SU-DHL-6 (cell line): Measurements from ENCODE around the gene NFATC1.

Experiments used
- H2AFZ ChIP-seq: fragments of 200-600 bp; sonication (generic); 2 replicates; pipeline ENCODE4 v1.6.1; 2014; ENCODE audit warnings: low read depth, mild to moderate bottlenecking, moderate library complexity, mixed read lengths, antibody characterized with exemption, low read length; ENCODE audit not compliant: severe bottlenecking
- H3F3A ChIP-seq: fragments of 200-600 bp; shearing (Covaris generic); 2 replicates; pipeline ENCODE4 v1.6.0; 2016; ENCODE audit warnings: antibody characterized with exemption, mild to moderate bottlenecking; ENCODE audit not compliant: insufficient read depth
- H3K27ac ChIP-seq: fragments of 200-600 bp; sonication (generic); 2 replicates; pipeline ENCODE4 v1.5.1; 2016; ENCODE audit warnings: low read depth, mild to moderate bottlenecking, low read length, moderate library complexity, mixed read lengths
- H3K27me3 ChIP-seq: fragments of 200-600 bp; sonication (generic), shearing (Covaris generic); 2 replicates; pipeline ENCODE4 v1.6.0; 2014; ENCODE audit warnings: mild to moderate bottlenecking, low read length
- H3K36me3 ChIP-seq: fragments of 200-600 bp; sonication (generic); 2 replicates; pipeline ENCODE4 v1.6.1; 2014; ENCODE audit warnings: mild to moderate bottlenecking, low read length, mixed read lengths
- H3K4me2 ChIP-seq: fragments of 300-600, 200-600 bp; shearing (Covaris generic), sonication (generic); 2 replicates; pipeline ENCODE4 v1.6.0; 2014; ENCODE audit warnings: low read length, low read depth, mild to moderate bottlenecking; ENCODE audit not compliant: poor library complexity, severe bottlenecking
- H3K4me3 ChIP-seq: fragments of 200-600 bp; sonication (generic); 2 replicates; pipeline ENCODE4 v1.5.1; 2014; ENCODE audit warnings: antibody characterized with exemption, low read length, mild to moderate bottlenecking, mixed read lengths; ENCODE audit not compliant: insufficient read depth, poor library complexity, severe bottlenecking
- H3K79me2 ChIP-seq: fragments of 200-600 bp; sonication (generic); 2 replicates; pipeline ENCODE4 v1.6.1; 2014; ENCODE audit warnings: mild to moderate bottlenecking, low read length, moderate library complexity; ENCODE audit not compliant: insufficient read depth
- H3K9ac ChIP-seq: fragments of 200-600 bp; sonication (generic); 2 replicates; pipeline ENCODE4 v1.7.0; 2014; ENCODE audit warnings: mild to moderate bottlenecking, low read length
- H3K9me2 ChIP-seq: fragments of 200-600 bp; sonication (generic); replicated peaks from 2 replicates; pipeline ENCODE4 v1.6.1; 2014; ENCODE audit warnings: low read length; ENCODE audit not compliant: insufficient read depth
- H3K9me3 ChIP-seq: fragments of 200-600 bp; sonication (generic); 2 replicates; pipeline ENCODE4 v1.6.1; 2014; ENCODE audit warnings: low read length, mixed read lengths; ENCODE audit not compliant: insufficient read depth
- H4K20me1 ChIP-seq: fragments of 200-600 bp; sonication (generic); 2 replicates; pipeline ENCODE4 v1.6.1; 2014; ENCODE audit warnings: low read depth, mild to moderate bottlenecking, antibody characterized with exemption, low read length, moderate library complexity, mixed read lengths
- EZH2phosphoT487 ChIP-seq: fragments of 200-600 bp; sonication (generic), shearing (Covaris generic); conservative IDR thresholded peaks from 2 replicates; pipeline ENCODE4 v1.6.1; 2018; ENCODE audit warnings: mild to moderate bottlenecking, antibody characterized with exemption, low read length, moderate library complexity, mixed read lengths
- TF ChIP-seq, protein P1 (sequence below): fragments of 200-600 bp; sonication (generic); IDR thresholded peaks from one replicate; pipeline ENCODE4 v1.5.1; 2017; ENCODE audit warnings: antibody characterized with exemption, mild to moderate bottlenecking, low read length, moderate library complexity; ENCODE audit not compliant: insufficient read depth, poor library complexity, severe bottlenecking

The NFATC1 gene

GRCh38 chr18:79385326-79385707, 10.4 kb upstream of the NFATC1 start:
- Histone ChIP-seq H3K4me3 (no peak overlapping the region), H3K27me3 (no peaks in the 10 kb centered on the region), H3K79me2 (no peaks in the 10 kb centered on the region), H3K36me3 (no peaks in the 10 kb centered on the region), H3K9me3 (no peaks in the 10 kb centered on the region), H3F3A (no peaks in the 10 kb centered on the region), H3K4me2 (no peak overlapping the region), H3K9ac (no peak overlapping the region), H2AFZ (no peak overlapping the region), H3K27ac (no peak overlapping the region), H3K9me2 (no peaks in the 10 kb centered on the region), H4K20me1 (no peaks in the 10 kb centered on the region)
- TF ChIP-seq EZH2phosphoT487: no peak
- TF ChIP-seq, protein P1, sequence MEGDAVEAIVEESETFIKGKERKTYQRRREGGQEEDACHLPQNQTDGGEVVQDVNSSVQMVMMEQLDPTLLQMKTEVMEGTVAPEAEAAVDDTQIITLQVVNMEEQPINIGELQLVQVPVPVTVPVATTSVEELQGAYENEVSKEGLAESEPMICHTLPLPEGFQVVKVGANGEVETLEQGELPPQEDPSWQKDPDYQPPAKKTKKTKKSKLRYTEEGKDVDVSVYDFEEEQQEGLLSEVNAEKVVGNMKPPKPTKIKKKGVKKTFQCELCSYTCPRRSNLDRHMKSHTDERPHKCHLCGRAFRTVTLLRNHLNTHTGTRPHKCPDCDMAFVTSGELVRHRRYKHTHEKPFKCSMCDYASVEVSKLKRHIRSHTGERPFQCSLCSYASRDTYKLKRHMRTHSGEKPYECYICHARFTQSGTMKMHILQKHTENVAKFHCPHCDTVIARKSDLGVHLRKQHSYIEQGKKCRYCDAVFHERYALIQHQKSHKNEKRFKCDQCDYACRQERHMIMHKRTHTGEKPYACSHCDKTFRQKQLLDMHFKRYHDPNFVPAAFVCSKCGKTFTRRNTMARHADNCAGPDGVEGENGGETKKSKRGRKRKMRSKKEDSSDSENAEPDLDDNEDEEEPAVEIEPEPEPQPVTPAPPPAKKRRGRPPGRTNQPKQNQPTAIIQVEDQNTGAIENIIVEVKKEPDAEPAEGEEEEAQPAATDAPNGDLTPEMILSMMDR: no peak

GRCh38 chr18:79385708-79386341, 9.9 kb upstream of the NFATC1 start:
- H4K20me1 ChIP-seq: no peaks in the 10 kb centered on the region
- H3K4me3 ChIP-seq: no peak overlapping the region
- TF ChIP-seq, protein P1: no peak
- TF ChIP-seq EZH2phosphoT487: no peak
- no peaks in the 10 kb centered on the region for H3K36me3 ChIP-seq
- H3K9ac ChIP-seq: no peak overlapping the region
- no peaks in the 10 kb centered on the region for H3F3A ChIP-seq
- no peaks in the 10 kb centered on the region for H3K9me2 ChIP-seq
- no peaks in the 10 kb centered on the region for H3K9me3 ChIP-seq
- H3K79me2 ChIP-seq: no peaks in the 10 kb centered on the region
- no peak overlapping the region for H3K4me2 ChIP-seq
- no peak overlapping the region for H3K27ac ChIP-seq
- H3K27me3 ChIP-seq: no peaks in the 10 kb centered on the region
- H2AFZ ChIP-seq: no peak overlapping the region

DNA sequence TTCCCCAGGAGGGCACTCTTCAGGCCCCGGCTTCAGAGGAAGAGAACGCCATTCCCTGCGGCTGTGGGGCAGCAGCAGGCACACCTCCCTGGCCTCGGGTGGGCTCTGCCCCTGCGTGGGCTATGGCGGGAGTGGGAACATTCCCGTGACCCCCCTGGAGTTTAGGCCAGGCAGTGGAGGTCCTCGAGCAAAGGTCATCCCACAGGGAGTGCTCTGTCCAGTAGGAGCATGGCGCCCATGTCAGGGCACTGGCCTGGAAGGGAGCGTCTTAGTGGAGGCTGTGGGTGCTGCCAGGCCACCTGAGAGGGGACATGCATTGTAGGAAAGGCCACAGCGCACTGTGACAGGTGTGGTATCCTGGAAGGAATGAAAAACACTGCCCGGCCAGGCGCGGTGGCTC, 9.2 kb upstream of the NFATC1 start:
- H3K4me2 ChIP-seq: no peak overlapping the region
- no peak overlapping the region for H3K27ac ChIP-seq
- no peak overlapping the region for H2AFZ ChIP-seq
- no peak overlapping the region for H3K9ac ChIP-seq
- no peaks in the 10 kb centered on the region for H3K79me2 ChIP-seq
- TF ChIP-seq, protein P1: no peak
- no peak for TF ChIP-seq EZH2phosphoT487
- H3K27me3 ChIP-seq: no peaks in the 10 kb centered on the region
- H3K36me3 ChIP-seq: no peaks in the 10 kb centered on the region
- no peaks in the 10 kb centered on the region for H3F3A ChIP-seq
- no peak overlapping the region for H3K4me3 ChIP-seq
- H3K9me3 ChIP-seq: no peaks in the 10 kb centered on the region
- no peaks in the 10 kb centered on the region for H4K20me1 ChIP-seq
- H3K9me2 ChIP-seq: no peaks in the 10 kb centered on the region
